ENCODE results near the gene ERBB4. TPM values are rescaled to one million over a fixed set of nuclear protein-coding genes. Genes with fewer than 3 reads are reported as not detected.

Gene ERBB4
- total and polyA plus RNA-seq, 5 donors, result 4.3 to 38.8 (median 33.4) TPM

GRCh38 chr2:212001325-212001724 lies 537.3 kb downstream of the ERBB4 start:
- Histone ChIP-seq H3K9me3 (ENCODE audit: control insufficient read depth, low read length) (no peaks in the 10 kb centered on the region), H3K27ac (ENCODE audit: low read length) (no peak overlapping the region), H3K4me1 (ENCODE audit: control insufficient read depth, insufficient read depth, low read length) (no peaks in the 10 kb centered on the region), H3K27me3 (ENCODE audit: control insufficient read depth, insufficient read depth) (no peaks in the 10 kb centered on the region), H3K4me3 (ENCODE audit: low read length) (no peak overlapping the region)
- no peak for DNase-seq
- 47% methylated on average over 1 of the region's 1 CpG for WGBS
- no peak for ATAC-seq
- intact Hi-C loops (cut with DNase I), result no loop called here

- ATAC-seq (no peak), DNase-seq (no peak)
- WGBS, result 78% methylated on average over 4 of the region's 4 CpGs
- Histone ChIP-seq H3K27me3 (ENCODE audit: control insufficient read depth, insufficient read depth) (no peaks in the 10 kb centered on the region), H3K4me1 (ENCODE audit: control insufficient read depth, insufficient read depth, low read length) (peaks cover 1% of the 10 kb centered on the region), H3K4me3 (ENCODE audit: low read length) (no peak overlapping the region), H3K9me3 (ENCODE audit: control insufficient read depth, low read length) (no peaks in the 10 kb centered on the region), H3K27ac (ENCODE audit: low read length) (no peak overlapping the region)
- intact Hi-C loops (cut with DNase I), result no loop called here
These were observed 541.7 kb downstream of the ERBB4 start for GRCh38 chr2:211996857-211997256.

- Histone ChIP-seq H3K27me3 (ENCODE audit: control insufficient read depth, insufficient read depth) (no peaks in the 10 kb centered on the region), H3K4me3 (ENCODE audit: low read length) (no peak overlapping the region), H3K27ac (ENCODE audit: low read length) (no peak overlapping the region), H3K9me3 (ENCODE audit: control insufficient read depth, low read length) (no peaks in the 10 kb centered on the region), H3K4me1 (ENCODE audit: control insufficient read depth, insufficient read depth, low read length) (peaks cover 1% of the 10 kb centered on the region)
- 68% methylated on average over 2 of the region's 2 CpGs for WGBS
- intact Hi-C loops (cut with DNase I), result no loop called here
- ATAC-seq (no peak), DNase-seq (no peak)
These were observed 543.8 kb downstream of the ERBB4 start for GRCh38 chr2:211994806-211995205.

GRCh38 chr2:211990335-211990734 lies 548.3 kb downstream of the ERBB4 start:
- Histone ChIP-seq H3K4me3 (ENCODE audit: low read length) (no peak overlapping the region), H3K9me3 (ENCODE audit: control insufficient read depth, low read length) (no peaks in the 10 kb centered on the region), H3K4me1 (ENCODE audit: control insufficient read depth, insufficient read depth, low read length) (peaks cover 1% of the 10 kb centered on the region), H3K27ac (ENCODE audit: low read length) (no peak overlapping the region), H3K27me3 (ENCODE audit: control insufficient read depth, insufficient read depth) (no peaks in the 10 kb centered on the region)
- DNase-seq (no peak), ATAC-seq (no peak)
- intact Hi-C loops (cut with DNase I), result no loop called here
- 73% methylated on average over 1 of the region's 1 CpG for WGBS

- no peaks in the 10 kb centered on the region for H3K27me3 ChIP-seq (ENCODE audit: control insufficient read depth, insufficient read depth)
- WGBS, result 75% methylated on average over 2 of the region's 2 CpGs
- no peaks in the 10 kb centered on the region for H3K9me3 ChIP-seq (ENCODE audit: control insufficient read depth, low read length)
- no peak overlapping the region for H3K4me3 ChIP-seq (ENCODE audit: low read length)
- no peak for ATAC-seq
- intact Hi-C loops (cut with DNase I), result no loop called here
- no peak overlapping the region for H3K27ac ChIP-seq (ENCODE audit: low read length)
- DNase-seq, result no peak
- H3K4me1 ChIP-seq (ENCODE audit: control insufficient read depth, insufficient read depth, low read length), result no peaks in the 10 kb centered on the region
These were observed 552.3 kb downstream of the ERBB4 start for GRCh38 chr2:211986313-211986712.

GRCh38 chr2:211985393-211985792 lies 553.2 kb downstream of the ERBB4 start:
- no peak for ATAC-seq
- 82% methylated on average over 1 of the region's 1 CpG for WGBS

GRCh38 chr2:211982162-211982561 lies 556.4 kb downstream of the ERBB4 start:
- Histone ChIP-seq H3K4me3 (ENCODE audit: low read length) (no peak overlapping the region), H3K4me1 (ENCODE audit: control insufficient read depth, insufficient read depth, low read length) (no peaks in the 10 kb centered on the region), H3K27ac (ENCODE audit: low read length) (no peak overlapping the region), H3K27me3 (ENCODE audit: control insufficient read depth, insufficient read depth) (no peaks in the 10 kb centered on the region), H3K9me3 (ENCODE audit: control insufficient read depth, low read length) (no peaks in the 10 kb centered on the region)
- ATAC-seq, result no peak
- no peak for DNase-seq
- 61% methylated on average over 2 of the region's 2 CpGs for WGBS
- intact Hi-C loops (cut with DNase I), result no loop called here

More at GRCh38 chr2:211985393-211985792, 553.2 kb downstream of the ERBB4 start:
- intact Hi-C loops (cut with DNase I), result no loop called here
- Histone ChIP-seq H3K9me3 (ENCODE audit: control insufficient read depth, low read length) (no peaks in the 10 kb centered on the region), H3K4me1 (ENCODE audit: control insufficient read depth, insufficient read depth, low read length) (no peaks in the 10 kb centered on the region), H3K27me3 (ENCODE audit: control insufficient read depth, insufficient read depth) (no peaks in the 10 kb centered on the region), H3K4me3 (ENCODE audit: low read length) (no peak overlapping the region), H3K27ac (ENCODE audit: low read length) (no peak overlapping the region)
- DNase-seq, result no peak

- no peak for ATAC-seq
- Histone ChIP-seq H3K27me3 (ENCODE audit: control insufficient read depth, insufficient read depth) (no peaks in the 10 kb centered on the region), H3K27ac (ENCODE audit: low read length) (no peak overlapping the region), H3K9me3 (ENCODE audit: control insufficient read depth, low read length) (no peaks in the 10 kb centered on the region), H3K4me3 (ENCODE audit: low read length) (no peak overlapping the region), H3K4me1 (ENCODE audit: control insufficient read depth, insufficient read depth, low read length) (no peaks in the 10 kb centered on the region)
- intact Hi-C loops (cut with DNase I), result no loop called here
- WGBS, result 16% methylated on average over 1 of the region's 1 CpG
- no peak for DNase-seq
These were observed 557.2 kb downstream of the ERBB4 start for GRCh38 chr2:211981451-211981850.

GRCh38 chr2:211976076-211976475 lies 562.5 kb downstream of the ERBB4 start:
- intact Hi-C loops (cut with DNase I), result no loop called here
- Histone ChIP-seq H3K27me3 (ENCODE audit: control insufficient read depth, insufficient read depth) (no peaks in the 10 kb centered on the region), H3K27ac (ENCODE audit: low read length) (no peak overlapping the region), H3K4me1 (ENCODE audit: control insufficient read depth, insufficient read depth, low read length) (no peaks in the 10 kb centered on the region), H3K9me3 (ENCODE audit: control insufficient read depth, low read length) (no peaks in the 10 kb centered on the region), H3K4me3 (ENCODE audit: low read length) (no peak overlapping the region)
- 90% methylated on average over 1 of the region's 1 CpG for WGBS
- ATAC-seq (no peak), DNase-seq (no peak)

- DNase-seq, result no peak
- intact Hi-C loops (cut with DNase I), result no loop called here
- no peak for ATAC-seq
- H3K4me1 ChIP-seq (ENCODE audit: control insufficient read depth, insufficient read depth, low read length), result no peaks in the 10 kb centered on the region
- no peaks in the 10 kb centered on the region for H3K9me3 ChIP-seq (ENCODE audit: control insufficient read depth, low read length)
- no peaks in the 10 kb centered on the region for H3K27me3 ChIP-seq (ENCODE audit: control insufficient read depth, insufficient read depth)
- no peak overlapping the region for H3K27ac ChIP-seq (ENCODE audit: low read length)
- 81% methylated on average over 1 of the region's 1 CpG for WGBS
- H3K4me3 ChIP-seq (ENCODE audit: low read length), result no peak overlapping the region
These were observed 571.4 kb downstream of the ERBB4 start for GRCh38 chr2:211967234-211967633.

- H3K27ac ChIP-seq (ENCODE audit: low read length), result no peak overlapping the region
- intact Hi-C loops (cut with DNase I), result no loop called here
- WGBS, result 74% methylated on average over 1 of the region's 1 CpG
- DNase-seq (no peak), ATAC-seq (no peak)
- no peaks in the 10 kb centered on the region for H3K9me3 ChIP-seq (ENCODE audit: control insufficient read depth, low read length)
- no peaks in the 10 kb centered on the region for H3K27me3 ChIP-seq (ENCODE audit: control insufficient read depth, insufficient read depth)
- H3K4me3 ChIP-seq (ENCODE audit: low read length), result no peak overlapping the region
- H3K4me1 ChIP-seq (ENCODE audit: control insufficient read depth, insufficient read depth, low read length), result no peaks in the 10 kb centered on the region
These were observed 574.6 kb downstream of the ERBB4 start for GRCh38 chr2:211963969-211964368.

- 61% methylated on average over 1 of the region's 1 CpG for WGBS
- Histone ChIP-seq H3K27me3 (ENCODE audit: control insufficient read depth, insufficient read depth) (no peaks in the 10 kb centered on the region), H3K9me3 (ENCODE audit: control insufficient read depth, low read length) (no peaks in the 10 kb centered on the region), H3K4me1 (ENCODE audit: control insufficient read depth, insufficient read depth, low read length) (no peaks in the 10 kb centered on the region), H3K4me3 (ENCODE audit: low read length) (no peak overlapping the region), H3K27ac (ENCODE audit: low read length) (no peak overlapping the region)
- intact Hi-C loops (cut with DNase I), result no loop called here
- ATAC-seq (no peak), DNase-seq (no peak)
These were observed 580.8 kb downstream of the ERBB4 start for GRCh38 chr2:211957799-211958198.

All from right cardiac atrium (tissue), 5 donors.